Nephron progenitor cell (in vitro differentiated cells): ENCODE results near the gene CHD2.

Experiments
- DNase-seq: peaks from one replicate; pipeline ENCODE4 v3.0.0; 2021
- H3K27ac Mint-ChIP-seq: 2 replicates; pipeline ENCODE4 v1.8.0; 2021; ENCODE audit warnings: mild to moderate bottlenecking, moderate library complexity, mixed read lengths
- H3K27me3 Mint-ChIP-seq: 2 replicates; pipeline ENCODE4 v1.8.0; 2021; ENCODE audit warnings: mild to moderate bottlenecking, low read depth, mixed read lengths; ENCODE audit not compliant: poor library complexity
- H3K36me3 Mint-ChIP-seq: 2 replicates; pipeline ENCODE4 v1.8.0; 2021; ENCODE audit warnings: low read depth, mixed read lengths
- H3K4me1 Mint-ChIP-seq: 2 replicates; pipeline ENCODE4 v1.8.0; 2021; ENCODE audit warnings: mixed read lengths
- H3K4me3 Mint-ChIP-seq: 2 replicates; pipeline ENCODE4 v1.8.0; 2021; ENCODE audit warnings: mild to moderate bottlenecking, moderate library complexity, mixed read lengths
- H3K9me3 Mint-ChIP-seq: 2 replicates; pipeline ENCODE4 v1.8.0; 2021; ENCODE audit warnings: mild to moderate bottlenecking, moderate library complexity, mixed read lengths
- TF ChIP-seq, protein P1 (sequence below): fragments of 200-600 bp; sonication (generic); IDR thresholded peaks from 2 replicates; pipeline ENCODE4 v1.5.0; 2021; ENCODE audit warnings: antibody characterized with exemption

Gene CHD2

DNA sequence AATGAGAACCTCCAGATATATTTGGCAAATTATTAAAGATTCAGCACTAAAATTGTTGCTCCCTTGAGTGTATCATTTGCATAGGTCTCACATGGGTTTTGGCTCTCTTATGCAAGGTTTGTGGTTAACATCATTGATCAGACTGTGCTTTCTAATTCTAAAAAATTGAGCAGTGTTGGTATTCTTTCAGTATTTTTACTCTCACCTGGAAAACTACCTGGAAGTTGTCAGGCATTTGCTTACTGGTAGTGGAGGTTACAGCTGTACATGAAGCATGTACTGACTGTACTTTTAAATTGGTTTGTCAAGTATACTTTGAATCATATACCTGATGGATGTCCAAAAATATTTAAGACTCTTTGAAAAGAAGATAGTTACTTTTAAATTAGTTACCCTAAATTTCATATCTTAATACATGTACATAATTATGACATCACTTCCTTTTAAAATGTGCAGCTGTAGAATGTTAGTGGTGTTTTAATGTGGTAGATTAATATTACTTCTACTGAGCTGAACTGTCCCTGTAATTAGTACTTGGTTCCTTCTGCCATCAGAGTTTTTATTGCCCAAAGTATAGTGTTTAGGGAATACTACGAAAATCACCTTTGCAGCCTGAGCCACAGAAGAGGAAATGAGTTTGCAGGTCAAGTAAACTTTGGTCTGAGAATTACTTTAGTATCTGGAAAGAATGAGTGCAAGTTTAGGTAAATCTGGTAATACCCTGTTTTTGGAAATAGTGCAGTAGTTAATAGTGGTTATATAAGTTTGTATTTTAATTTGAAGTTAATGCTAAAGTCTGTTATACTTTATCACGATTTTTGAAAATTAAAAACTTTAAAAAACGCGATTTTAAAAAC is 2.8 kb downstream of the CHD2 start:
- H3K4me1 Mint-ChIP-seq = peaks cover 48% of the 10 kb centered on the region

DNA sequence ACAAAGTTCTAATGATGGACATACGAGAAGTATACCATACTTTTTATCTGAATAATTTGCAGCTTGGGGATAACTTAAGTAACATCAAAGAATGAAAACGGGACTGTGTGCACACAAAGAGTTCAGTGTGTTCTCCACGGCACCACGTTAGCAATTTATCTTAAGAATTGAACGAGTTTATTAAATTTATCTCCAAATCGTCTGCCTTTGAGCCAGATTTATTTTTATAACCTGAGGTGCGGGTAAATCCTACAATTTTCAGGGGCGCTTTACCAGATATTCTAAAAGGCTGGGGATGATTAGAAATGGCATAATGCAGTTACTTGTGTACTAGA is 3.5 kb downstream of the CHD2 start:
- Mint-ChIP-seq H3K27me3 (no peaks in the 10 kb centered on the region), H3K4me1 (peaks cover 55% of the 10 kb centered on the region), H3K36me3 (peaks cover 54% of the 10 kb centered on the region), H3K4me3 (peak overlapping the region; percentile 95), H3K27ac (peak overlapping the region; percentile 100), H3K9me3 (peaks cover 3% of the 10 kb centered on the region)
- TF ChIP-seq, protein P1, sequence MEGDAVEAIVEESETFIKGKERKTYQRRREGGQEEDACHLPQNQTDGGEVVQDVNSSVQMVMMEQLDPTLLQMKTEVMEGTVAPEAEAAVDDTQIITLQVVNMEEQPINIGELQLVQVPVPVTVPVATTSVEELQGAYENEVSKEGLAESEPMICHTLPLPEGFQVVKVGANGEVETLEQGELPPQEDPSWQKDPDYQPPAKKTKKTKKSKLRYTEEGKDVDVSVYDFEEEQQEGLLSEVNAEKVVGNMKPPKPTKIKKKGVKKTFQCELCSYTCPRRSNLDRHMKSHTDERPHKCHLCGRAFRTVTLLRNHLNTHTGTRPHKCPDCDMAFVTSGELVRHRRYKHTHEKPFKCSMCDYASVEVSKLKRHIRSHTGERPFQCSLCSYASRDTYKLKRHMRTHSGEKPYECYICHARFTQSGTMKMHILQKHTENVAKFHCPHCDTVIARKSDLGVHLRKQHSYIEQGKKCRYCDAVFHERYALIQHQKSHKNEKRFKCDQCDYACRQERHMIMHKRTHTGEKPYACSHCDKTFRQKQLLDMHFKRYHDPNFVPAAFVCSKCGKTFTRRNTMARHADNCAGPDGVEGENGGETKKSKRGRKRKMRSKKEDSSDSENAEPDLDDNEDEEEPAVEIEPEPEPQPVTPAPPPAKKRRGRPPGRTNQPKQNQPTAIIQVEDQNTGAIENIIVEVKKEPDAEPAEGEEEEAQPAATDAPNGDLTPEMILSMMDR = no peak
- no peak for DNase-seq

More for the DNA sequence above, 2.8 kb downstream of the CHD2 start:
- TF ChIP-seq, protein P1 = no peak
- Mint-ChIP-seq H3K27me3 (no peaks in the 10 kb centered on the region), H3K9me3 (peaks cover 3% of the 10 kb centered on the region), H3K4me3 (peak overlapping the region; percentile 95), H3K27ac (peak overlapping the region; percentile 100), H3K36me3 (peaks cover 54% of the 10 kb centered on the region)
- no peak for DNase-seq

DNA sequence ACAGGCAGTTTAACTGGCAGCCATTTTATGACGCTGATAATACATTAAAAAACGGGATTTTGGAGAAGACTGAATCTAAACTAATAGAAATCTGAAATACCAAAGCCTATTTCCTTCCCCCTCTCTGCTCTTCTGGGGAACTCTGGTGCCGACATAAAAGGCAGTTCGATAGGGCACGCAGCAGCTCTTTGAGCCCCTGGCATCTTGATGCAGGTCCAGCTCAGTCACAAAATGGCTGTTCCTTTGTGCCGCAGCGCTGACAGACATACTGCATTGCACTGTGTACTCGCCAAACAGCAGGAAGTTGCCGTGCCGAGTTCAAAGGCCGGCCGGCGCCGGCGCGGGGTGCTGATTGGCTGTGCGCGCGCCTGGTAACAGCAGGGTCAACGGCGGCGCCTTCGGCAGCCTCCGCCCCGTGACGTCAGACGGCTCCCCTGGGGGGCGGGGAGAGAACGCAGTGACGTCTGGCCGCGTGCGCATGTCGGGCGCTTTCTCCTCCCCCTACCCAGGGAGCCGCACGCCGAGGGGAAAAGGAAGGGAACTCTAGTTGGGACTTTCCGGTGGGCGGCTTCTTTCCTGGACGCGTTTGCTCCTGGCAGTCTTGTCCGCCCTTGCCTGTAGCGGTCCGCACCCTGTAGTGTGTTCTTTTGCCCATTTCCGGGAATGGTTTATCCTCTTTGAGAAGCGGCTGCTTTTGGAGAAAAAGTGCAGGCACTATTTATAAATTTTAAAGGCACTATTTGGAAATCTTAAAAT is 4.0 kb downstream of the CHD2 start:
- Mint-ChIP-seq H3K27ac (peak overlapping the region; percentile 100), H3K4me1 (peaks cover 59% of the 10 kb centered on the region), H3K36me3 (peaks cover 54% of the 10 kb centered on the region), H3K27me3 (no peaks in the 10 kb centered on the region), H3K9me3 (no peaks in the 10 kb centered on the region), H3K4me3 (peak overlapping the region; percentile 95)
- TF ChIP-seq, protein P1 = no peak
- peak; percentile 99 for DNase-seq

DNA sequence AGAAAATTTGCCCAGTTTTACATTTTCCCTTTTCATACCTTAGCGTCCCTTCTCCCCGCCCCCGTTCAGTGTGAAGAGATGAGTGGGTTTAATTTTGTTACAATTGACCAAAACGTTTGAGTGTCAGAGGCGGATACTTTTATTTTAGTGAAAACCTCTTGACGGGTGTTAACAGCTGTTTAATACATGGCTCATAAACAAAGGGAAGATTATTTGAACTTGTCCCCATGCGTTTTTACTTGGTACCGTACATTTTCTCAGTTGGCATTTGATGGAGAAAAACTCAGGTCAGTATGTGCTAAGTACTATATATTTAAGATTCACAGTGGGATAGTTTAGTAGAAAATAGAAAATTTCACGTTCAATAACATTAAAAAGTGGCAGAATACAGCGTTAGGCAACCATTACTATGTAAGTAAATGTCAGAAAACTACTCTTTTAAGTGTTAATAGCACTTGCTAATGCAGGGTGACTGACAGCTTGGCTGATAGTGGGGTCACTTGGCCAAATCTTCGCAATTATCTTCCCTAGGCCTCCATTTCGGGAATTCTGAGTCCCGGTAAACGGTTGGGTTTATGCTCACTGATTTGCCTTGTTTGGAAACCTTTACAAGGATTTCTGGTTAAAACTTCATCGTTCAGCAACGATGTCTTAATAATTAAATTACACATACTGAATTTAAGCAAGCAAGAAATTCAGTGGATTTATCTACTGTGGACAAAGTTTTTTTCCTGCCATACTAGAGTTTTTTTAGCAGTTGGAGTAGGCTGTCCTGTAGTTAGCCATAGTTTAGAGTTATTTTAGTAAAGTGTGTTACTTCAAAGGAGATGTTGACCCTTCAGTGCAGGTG is 4.8 kb downstream of the CHD2 start:
- DNase-seq = no peak
- peak overlapping the region; percentile 95 for H3K4me3 Mint-ChIP-seq
- TF ChIP-seq, protein P1 = no peak
- H3K9me3 Mint-ChIP-seq = no peaks in the 10 kb centered on the region
- H3K27me3 Mint-ChIP-seq = no peaks in the 10 kb centered on the region
- H3K27ac Mint-ChIP-seq = peak overlapping the region; percentile 100
- peaks cover 58% of the 10 kb centered on the region for H3K36me3 Mint-ChIP-seq
- H3K4me1 Mint-ChIP-seq = peaks cover 64% of the 10 kb centered on the region

DNA sequence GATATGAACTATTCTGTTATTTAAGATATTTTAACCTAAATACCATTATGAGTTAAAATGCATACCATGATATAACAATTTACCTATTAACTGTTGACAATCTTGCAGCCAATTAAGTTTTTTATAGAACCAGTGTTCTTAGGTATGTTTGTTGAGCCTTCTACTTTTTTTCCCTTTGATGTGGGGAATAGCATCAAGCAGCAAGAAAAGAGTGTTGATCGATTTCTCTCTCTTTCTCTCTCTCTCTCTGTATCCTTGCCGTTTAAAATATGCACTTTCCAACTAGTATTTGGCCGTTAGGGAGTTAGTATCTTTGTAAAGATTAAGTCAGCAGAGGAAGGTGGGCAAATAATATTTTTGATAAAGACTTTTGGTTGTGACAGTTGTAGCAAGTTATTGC is 5.9 kb downstream of the CHD2 start:
- H3K27ac Mint-ChIP-seq = peak overlapping the region; percentile 89
- DNase-seq = no peak
- peak overlapping the region; percentile 95 for H3K4me3 Mint-ChIP-seq
- no peaks in the 10 kb centered on the region for H3K27me3 Mint-ChIP-seq
- peaks cover 6% of the 10 kb centered on the region for H3K9me3 Mint-ChIP-seq
- TF ChIP-seq, protein P1 = no peak
- peaks cover 71% of the 10 kb centered on the region for H3K4me1 Mint-ChIP-seq
- H3K36me3 Mint-ChIP-seq = peaks cover 63% of the 10 kb centered on the region
